GM19397 (cell line): ENCODE measurements around the gene GRID2.
A peak's percentile ranks its signal among the peaks of the same experiment; 100 is the strongest.
"Not testable (repeated sequence)": the region's sequence is repeated elsewhere in the genome, so short reads cannot be mapped to it uniquely, and the experiment has no call there.

Experiments
- ATAC-seq: cut with Tn5 transposase; IDR thresholded peaks from one replicate; pipeline ENCODE4 v1.9.1; 2021; ENCODE audit warnings: mild to moderate bottlenecking, moderate library complexity; ENCODE audit not compliant: unreplicated experiment

GRID2 gene

DNA sequence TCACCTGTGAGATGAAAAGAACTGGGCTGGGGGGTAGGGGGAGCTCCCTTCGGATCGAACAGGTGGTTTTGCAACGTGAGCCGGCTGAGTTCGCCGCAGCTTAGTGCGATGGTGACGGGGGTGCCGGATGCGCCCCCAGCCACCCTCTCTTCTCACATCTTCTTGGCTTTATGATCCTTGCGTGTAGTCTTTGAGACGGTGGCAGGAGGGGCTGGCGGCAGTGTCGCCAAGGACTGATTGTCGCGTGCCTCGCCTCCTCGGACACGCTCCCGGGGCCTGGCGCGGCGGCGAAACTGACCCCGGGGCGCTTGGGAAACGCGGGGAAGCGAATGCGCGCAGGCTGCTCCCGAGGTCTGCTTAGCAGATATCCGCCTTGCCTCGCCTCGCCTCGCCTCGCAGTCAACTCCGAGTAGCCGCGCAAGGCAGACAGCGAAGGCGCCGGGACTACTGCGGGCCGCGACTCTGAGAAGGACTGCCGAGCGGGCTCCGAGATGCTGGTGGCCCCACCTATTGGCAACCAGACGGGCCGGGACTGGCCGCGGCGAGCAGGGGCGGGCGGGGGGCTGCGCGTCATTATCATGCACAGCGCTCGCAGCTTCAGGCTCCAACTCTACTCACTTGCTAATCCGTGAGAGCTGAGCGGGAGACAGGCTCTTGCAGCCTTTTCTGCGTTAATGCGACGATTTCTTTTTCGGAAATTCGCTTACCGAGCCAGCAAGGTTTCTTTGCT, 1.5 kb downstream of the GRID2 start:
- ATAC-seq: no peak

DNA sequence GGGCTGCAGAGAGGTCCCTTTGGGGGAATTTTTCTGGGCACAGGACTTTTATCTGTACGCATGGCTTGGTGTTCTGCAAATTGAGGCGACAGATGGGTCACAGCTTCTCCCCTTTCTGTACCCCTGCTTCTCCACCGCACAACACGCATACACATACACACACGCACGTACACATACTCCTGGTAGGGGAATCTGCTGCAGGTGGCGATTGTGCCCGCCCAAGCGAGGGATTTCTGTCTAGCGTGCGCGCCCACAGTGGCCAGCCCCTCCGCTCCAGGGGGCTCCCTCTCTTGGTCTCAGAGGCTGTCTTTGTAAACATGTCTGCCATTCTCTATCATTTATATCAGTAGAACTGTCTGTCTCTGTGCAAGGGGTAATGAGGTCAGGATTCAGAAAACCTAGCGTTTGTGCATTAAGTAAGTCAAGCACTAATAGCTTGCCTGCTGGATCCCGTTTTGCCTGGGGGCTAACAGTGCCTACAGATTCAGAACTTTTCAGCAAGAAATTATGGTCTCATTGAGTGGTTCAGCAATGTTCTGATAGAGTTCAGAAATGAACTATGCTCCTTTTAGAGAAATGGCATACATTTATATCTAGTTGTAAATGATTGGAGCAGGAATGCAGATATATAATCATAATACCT, 2.2 kb downstream of the GRID2 start:
- no peak for ATAC-seq

DNA sequence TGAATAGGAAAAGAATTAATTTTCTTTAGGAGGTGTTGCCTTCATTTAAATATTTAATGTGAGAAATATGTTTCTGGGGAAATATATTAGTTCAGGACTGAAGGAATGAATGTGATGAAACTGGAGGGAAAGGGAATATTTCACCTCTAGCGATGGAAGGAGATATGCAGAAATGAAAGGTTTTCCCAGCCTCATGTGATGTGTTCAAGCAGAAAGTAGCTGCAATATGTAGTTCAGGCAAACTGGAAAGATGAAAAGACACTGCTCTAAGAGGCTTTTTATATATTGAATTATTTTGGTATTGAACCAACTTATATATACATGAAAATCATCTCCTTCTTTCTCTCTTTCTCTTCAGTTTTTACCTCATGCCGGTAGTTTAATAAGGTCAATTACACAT, 3.4 kb downstream of the GRID2 start:
- ATAC-seq: no peak

- ATAC-seq: no peak
Measured at GRCh38 chr4:92307866-92308265, 4.1 kb downstream of the GRID2 start.

- ATAC-seq: no peak
Measured at GRCh38 chr4:92317047-92317446, 13.3 kb downstream of the GRID2 start.

DNA sequence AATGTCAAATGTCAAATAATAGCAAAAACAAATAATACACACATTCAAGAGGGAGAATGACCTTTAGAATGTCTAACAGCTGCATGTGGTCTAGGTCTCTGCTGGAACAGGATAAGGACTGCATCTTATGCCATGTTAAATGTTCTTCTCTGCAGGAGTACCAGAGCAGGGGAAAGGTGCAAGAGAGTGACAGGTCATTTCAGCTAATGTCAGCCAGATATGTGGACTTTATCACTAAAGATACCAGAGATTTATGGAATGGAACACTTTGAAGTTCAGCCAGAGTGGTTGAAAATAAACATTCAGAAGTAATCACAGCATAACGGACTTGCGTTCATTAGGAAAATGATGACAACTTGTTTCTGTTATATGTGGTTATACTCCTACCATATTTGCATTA, 24.3 kb downstream of the GRID2 start:
- ATAC-seq: no peak

- no peak for ATAC-seq
Measured at GRCh38 chr4:92333016-92333415, 29.2 kb downstream of the GRID2 start.

DNA sequence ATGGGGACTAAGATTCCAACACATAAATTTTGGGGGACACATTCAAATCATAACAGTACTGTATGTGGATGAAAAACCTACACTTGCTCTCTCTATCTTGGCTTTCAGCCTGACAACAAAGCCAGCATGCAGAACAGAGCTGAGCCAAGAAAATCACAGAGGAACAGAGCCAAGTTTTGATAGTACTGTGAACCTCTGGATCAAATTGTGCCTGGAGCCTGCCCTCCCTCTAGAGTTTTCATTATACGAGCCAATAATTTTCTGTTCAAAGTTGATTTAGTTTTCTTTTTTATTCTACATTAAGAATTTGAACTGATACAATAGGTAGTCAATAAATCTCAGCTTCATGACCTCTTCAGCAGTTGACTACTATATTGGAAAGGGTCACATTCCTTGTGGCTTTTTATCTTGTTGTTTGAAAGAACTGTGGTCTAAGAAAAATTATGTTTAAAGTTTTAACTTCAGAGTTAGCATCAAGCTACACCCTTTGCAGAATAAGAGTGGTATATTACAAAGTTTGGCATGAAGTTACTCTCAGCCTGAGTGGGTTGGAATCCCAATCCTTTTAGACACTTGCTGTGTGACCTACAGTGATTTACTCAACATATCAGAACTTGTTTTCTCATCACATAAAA, 31.1 kb downstream of the GRID2 start:
- no peak for ATAC-seq

GRCh38 chr4:92339676-92340075, 35.9 kb downstream of the GRID2 start:
- ATAC-seq: no peak

DNA sequence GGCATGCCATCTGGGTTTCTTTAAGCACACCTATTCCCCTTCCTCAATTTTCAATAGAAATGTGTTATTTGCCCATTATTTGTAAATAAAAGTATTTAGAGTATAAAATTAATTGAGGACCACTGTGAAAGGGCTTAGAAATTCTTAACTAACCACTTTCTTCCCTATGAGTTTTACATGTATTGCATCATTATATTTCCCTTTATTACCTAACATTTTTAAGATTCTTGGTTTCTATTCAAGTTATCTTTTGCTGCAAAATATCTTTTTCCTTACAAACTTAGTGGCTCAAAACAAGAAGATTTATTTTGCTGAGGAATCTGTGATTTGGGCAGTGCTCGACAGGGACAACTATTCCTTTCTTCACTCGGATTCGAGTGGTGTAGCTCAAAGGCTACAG, 40.5 kb downstream of the GRID2 start:
- no peak for ATAC-seq

- ATAC-seq: no peak
Measured at GRCh38 chr4:92346289-92346688, 42.5 kb downstream of the GRID2 start.

GRCh38 chr4:92357966-92358365, 54.2 kb downstream of the GRID2 start:
- ATAC-seq: no peak

DNA sequence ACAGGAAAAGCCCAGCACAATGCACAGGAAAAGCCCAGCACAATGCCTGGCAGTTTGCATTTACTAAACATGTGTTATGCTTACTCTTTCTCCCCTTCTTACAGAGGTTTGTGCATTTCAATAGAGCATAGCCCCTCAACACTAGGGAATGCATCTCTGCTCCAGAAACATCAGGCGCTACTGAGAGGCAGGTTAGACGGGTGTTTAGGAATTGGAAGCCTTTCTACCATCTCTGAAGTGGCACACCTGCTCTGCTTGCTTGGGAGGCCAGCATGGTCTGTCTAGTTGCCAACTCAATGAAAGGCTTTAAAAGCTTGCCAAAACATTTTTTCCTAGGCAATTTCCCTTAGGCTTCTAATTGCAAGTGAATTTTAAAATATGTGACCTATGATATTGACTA, 55.7 kb downstream of the GRID2 start:
- no peak for ATAC-seq

DNA sequence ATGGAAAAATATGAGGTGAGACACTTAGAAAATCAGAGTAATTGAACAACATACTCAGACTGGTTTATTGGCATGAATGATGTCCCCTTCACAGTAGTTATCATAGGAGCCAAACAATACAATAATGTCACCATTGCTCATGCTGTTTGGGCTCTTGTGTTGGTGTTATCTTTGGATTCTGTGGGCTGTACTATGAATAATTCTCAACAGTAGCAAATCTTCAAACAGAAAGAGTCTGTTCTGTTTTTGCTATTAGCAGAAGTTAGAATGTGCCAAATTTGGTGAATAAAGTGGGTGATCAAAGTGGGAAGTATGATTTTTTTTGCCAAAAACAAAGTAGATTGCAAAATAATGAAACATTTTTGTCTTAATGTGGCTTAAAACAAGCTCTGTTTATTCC, 58.3 kb downstream of the GRID2 start:
- no peak for ATAC-seq

DNA sequence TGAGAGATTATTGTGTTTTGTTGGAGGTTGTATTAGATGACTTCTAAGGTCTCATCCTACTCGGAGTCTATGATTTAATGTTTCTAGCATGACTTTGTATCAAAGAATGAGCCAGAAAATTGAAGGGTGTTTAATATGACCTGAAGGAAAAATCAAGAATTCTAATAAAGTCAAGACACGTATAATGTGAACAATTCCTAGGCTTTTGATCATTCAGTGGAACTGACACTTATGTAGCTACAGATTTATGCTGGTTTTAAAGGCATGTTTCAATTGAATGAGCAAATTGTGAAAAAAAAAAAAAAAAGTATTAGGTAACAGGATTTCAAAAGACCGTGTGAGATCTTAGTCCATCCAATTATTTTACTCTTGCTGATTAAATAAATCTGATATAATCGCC, 64.9 kb downstream of the GRID2 start:
- no peak for ATAC-seq

DNA sequence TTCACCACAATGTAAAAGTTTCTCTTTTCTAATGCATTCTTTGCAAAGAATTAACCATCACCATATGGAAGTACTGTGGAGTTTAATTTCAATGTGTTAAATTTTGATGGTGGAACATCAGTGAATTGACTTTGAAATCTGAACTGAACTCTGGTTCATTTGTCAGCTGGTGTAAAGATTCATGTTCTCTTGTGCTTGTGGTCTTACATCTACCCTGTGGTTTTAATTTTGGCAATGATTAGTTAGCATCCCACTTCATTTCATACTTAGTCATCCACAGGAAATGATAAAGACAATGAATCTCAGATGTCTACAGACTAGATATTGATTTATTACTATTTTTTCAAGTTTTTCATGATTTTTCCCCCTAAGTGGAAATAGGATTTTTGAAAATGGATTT, 77.8 kb downstream of the GRID2 start:
- ATAC-seq: no peak

DNA sequence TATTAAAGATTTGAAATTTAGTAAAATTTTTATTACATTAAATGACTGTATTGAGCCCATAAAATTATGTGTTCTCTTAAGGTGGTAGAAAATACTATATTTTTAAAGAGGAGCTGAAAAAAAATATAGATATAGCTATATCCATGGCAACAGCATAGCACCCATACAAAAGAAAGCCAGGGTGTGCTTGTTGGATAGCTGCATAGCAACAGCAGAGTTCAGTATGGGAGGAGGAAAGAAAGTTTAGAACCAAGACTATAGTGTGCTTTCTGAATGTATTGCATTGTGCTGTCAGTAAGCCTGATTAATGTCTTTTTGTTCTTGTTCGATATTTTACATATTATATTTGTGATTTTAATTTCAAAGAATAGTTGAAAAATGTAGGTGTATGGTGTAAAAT, 78.4 kb downstream of the GRID2 start:
- ATAC-seq: no peak

DNA sequence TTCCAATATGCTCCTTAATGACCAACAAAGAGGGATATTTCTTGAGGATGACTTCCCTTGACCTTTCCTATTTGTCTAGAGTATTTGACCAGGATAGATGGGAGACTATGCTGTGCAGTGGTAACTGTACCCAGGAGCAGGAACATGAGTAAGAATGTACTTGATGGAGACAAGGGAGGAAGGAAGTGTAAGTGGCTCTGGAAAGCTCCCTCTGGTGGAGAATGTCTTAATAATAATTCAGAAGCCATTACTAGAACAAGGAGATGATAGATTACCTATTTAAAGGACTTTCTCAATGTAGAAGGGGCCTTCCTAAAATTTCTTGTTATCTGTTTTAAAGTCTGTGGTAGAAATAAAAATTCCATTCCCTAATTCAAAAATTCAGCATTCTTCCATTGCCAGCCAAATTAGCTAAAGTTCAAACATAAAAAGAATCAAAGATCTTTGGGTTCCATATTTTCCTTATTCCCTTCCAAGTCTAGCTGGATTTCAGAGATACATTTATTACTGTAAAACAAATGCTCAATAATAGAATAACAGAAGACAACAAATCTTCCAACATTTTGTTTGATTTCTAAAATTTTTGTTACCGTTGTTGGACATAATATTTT, 83.8 kb downstream of the GRID2 start:
- ATAC-seq: peak; percentile 65

DNA sequence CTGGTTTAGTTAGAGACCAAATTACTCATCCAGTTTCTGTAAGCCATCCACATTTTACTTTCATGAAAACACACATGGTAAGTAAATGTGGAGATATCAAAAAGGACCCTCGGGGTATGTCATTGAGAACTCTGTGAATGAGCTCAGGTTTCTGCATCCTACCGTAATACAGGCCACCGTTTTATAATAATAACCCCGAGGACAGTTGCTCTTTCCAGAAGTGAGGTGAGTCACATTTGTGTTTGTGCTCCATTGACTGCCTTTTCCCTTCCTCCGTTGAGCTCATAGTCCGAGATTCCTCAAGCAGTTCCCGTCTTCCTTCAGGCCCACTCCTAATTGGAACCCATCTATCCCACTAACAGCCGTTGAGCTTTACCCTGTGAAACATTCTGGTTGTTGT, 95.3 kb downstream of the GRID2 start:
- no peak for ATAC-seq

DNA sequence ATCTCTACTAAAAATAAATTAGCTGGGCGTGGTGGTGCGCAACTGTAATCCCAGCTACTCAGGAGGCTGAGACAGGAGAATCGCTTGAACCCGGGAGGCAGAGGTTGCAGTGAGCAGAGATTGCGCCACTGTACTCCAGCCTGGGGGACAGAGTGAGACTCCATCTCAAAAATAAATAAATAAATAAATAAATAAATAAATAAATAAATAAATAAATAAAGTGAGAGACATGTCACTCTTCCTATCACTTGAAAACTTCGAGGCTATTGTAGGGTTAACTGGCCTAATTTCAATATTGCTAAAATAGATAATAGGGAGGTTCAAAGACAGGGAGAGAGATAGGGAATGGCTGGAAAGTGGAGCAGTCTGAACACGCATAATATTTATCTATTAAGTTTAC, 99.8 kb downstream of the GRID2 start:
- not testable (repeated sequence) for ATAC-seq

DNA sequence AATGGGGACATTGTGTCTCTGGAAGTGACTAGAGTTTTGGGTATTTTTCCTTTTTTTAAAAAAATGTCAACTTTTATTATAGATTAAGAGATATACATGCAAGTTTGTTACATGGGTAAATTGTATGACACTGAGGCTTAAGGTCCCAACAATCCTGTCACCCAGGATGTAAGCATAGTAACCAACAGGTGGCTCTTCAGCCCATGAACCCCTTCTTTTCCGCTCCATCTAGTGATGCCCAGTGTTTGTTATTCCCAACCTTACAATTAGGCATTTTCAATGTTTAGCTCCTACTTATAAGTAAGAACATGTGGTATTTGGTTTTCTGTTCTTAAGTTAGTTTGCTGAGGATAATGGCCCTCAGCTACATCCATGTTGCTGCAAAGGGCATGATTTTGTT, 102.7 kb downstream of the GRID2 start:
- ATAC-seq: no peak

GRCh38 chr4:92421920-92422319, 118.2 kb downstream of the GRID2 start:
- no peak for ATAC-seq
